ENCODE measurements around the gene NUP54.

DNA sequence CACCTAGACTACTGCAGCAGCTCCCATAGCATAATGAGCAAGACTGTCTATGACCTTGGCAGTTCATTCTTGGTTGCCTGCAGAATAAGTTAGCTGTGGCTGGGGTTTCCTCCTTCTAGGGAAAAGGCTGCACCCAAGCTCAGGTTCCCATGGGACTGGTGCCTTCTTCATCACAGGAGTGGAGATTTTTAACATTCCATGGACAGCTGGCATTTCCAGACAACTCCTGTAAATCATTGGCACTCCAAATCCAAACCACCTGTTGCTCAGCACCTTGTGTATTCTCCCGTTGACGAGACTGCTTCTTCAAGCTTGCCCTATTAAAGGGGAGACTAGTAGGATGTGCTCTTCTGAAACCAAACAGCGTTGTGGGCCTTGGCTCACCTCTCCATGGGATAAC is 7.8 kb upstream of the NUP54 start:
- TF ChIP-seq, protein P1, sequence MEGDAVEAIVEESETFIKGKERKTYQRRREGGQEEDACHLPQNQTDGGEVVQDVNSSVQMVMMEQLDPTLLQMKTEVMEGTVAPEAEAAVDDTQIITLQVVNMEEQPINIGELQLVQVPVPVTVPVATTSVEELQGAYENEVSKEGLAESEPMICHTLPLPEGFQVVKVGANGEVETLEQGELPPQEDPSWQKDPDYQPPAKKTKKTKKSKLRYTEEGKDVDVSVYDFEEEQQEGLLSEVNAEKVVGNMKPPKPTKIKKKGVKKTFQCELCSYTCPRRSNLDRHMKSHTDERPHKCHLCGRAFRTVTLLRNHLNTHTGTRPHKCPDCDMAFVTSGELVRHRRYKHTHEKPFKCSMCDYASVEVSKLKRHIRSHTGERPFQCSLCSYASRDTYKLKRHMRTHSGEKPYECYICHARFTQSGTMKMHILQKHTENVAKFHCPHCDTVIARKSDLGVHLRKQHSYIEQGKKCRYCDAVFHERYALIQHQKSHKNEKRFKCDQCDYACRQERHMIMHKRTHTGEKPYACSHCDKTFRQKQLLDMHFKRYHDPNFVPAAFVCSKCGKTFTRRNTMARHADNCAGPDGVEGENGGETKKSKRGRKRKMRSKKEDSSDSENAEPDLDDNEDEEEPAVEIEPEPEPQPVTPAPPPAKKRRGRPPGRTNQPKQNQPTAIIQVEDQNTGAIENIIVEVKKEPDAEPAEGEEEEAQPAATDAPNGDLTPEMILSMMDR (IDR thresholded peaks at IDR 0.05; ENCODE audit: low read depth, low read length, poor library complexity, severe bottlenecking): no peak
- TF ChIP-seq EZH2phosphoT487 (IDR thresholded peaks at IDR 0.05; ENCODE audit: borderline replicate concordance, low read length): no peak

All from DOHH2 (cell line).